Measurements from ENCODE around the gene RNU6-1. TPM values are rescaled to one million over a fixed set of nuclear protein-coding genes. Genes with fewer than 3 reads are reported as not detected.

RNU6-1 gene
- total and polyA plus RNA-seq, 2 donors (not counting 1 experiment from before 2014, with no cell fraction given) = not detected

GRCh38 chr15:67879440-67880129 is 39.7 kb upstream of the RNU6-1 start:
- DNase-seq (ENCODE audit: low read depth in 2 of 2) = no peak
- no peak overlapping the region for H3K27ac ChIP-seq (ENCODE audit: insufficient read depth, low read length)

GRCh38 chr15:67878712-67879206 is 38.9 kb upstream of the RNU6-1 start:
- TF ChIP-seq CTCF (conservative IDR thresholded peaks at IDR 0.05 in 1 of 2, IDR thresholded peaks at IDR 0.05 in 1 of 2; ENCODE audit: low read depth in 1 of 2, low read length in 2 of 2) (no peak), EZH2 (IDR thresholded peaks at IDR 0.05; ENCODE audit: low read length, missing control alignments) (no peak)
- no peaks in the 10 kb centered on the region for H3K4me1 ChIP-seq (ENCODE audit: control insufficient read depth, extremely low read depth, insufficient read depth, low read length)
- no peak overlapping the region for H3K4me3 ChIP-seq (replicated peaks in 1 of 4; ENCODE audit: control extremely low read depth in 1 of 4, insufficient read depth in 1 of 4, low read depth in 3 of 4, low read length in 4 of 4)
- H3K36me3 ChIP-seq (ENCODE audit: control insufficient read depth, insufficient read depth, low read length) = no peaks in the 10 kb centered on the region
- no peaks in the 10 kb centered on the region for H4K20me1 ChIP-seq (ENCODE audit: control insufficient read depth, extremely low read depth, insufficient read depth, low read length)
- no peak for DNase-seq (ENCODE audit: low read depth in 2 of 2)
- H3K27ac ChIP-seq (ENCODE audit: insufficient read depth, low read length) = no peak overlapping the region
- H3K4me2 ChIP-seq (ENCODE audit: extremely low read depth, insufficient read depth, low read length) = no peak overlapping the region
- H3K27me3 ChIP-seq (ENCODE audit: control insufficient read depth, insufficient read depth, low read length) = peaks cover 2% of the 10 kb centered on the region
- H3K9me3 ChIP-seq (ENCODE audit: control insufficient read depth, insufficient read depth, low read depth, low read length) = no peaks in the 10 kb centered on the region
- no peak overlapping the region for H2AFZ ChIP-seq (ENCODE audit: low read length)
- H3K9ac ChIP-seq (ENCODE audit: insufficient read depth, low read length) = no peak overlapping the region
- no peaks in the 10 kb centered on the region for H3K79me2 ChIP-seq (ENCODE audit: control insufficient read depth, insufficient read depth, low read length)

More at GRCh38 chr15:67879440-67880129, 39.7 kb upstream of the RNU6-1 start:
- Histone ChIP-seq H3K36me3 (ENCODE audit: control insufficient read depth, insufficient read depth, low read length) (no peaks in the 10 kb centered on the region), H3K9me3 (ENCODE audit: control insufficient read depth, insufficient read depth, low read depth, low read length) (no peaks in the 10 kb centered on the region), H3K79me2 (ENCODE audit: control insufficient read depth, insufficient read depth, low read length) (no peaks in the 10 kb centered on the region), H3K4me1 (ENCODE audit: control insufficient read depth, extremely low read depth, insufficient read depth, low read length) (no peaks in the 10 kb centered on the region), H4K20me1 (ENCODE audit: control insufficient read depth, extremely low read depth, insufficient read depth, low read length) (no peaks in the 10 kb centered on the region), H3K27me3 (ENCODE audit: control insufficient read depth, insufficient read depth, low read length) (peaks cover 2% of the 10 kb centered on the region), H3K4me3 (replicated peaks in 1 of 4; ENCODE audit: control extremely low read depth in 1 of 4, insufficient read depth in 1 of 4, low read depth in 3 of 4, low read length in 4 of 4) (no peak overlapping the region), H2AFZ (ENCODE audit: low read length) (no peak overlapping the region), H3K4me2 (ENCODE audit: extremely low read depth, insufficient read depth, low read length) (no peak overlapping the region), H3K9ac (ENCODE audit: insufficient read depth, low read length) (no peak overlapping the region)
- no peak for TF ChIP-seq CTCF (conservative IDR thresholded peaks at IDR 0.05 in 1 of 2, IDR thresholded peaks at IDR 0.05 in 1 of 2; ENCODE audit: low read depth in 1 of 2, low read length in 2 of 2)
- no peak for TF ChIP-seq EZH2 (IDR thresholded peaks at IDR 0.05; ENCODE audit: low read length, missing control alignments)

GRCh38 chr15:67873777-67874176 is 33.9 kb upstream of the RNU6-1 start:
- Histone ChIP-seq H3K9me3 (ENCODE audit: control insufficient read depth, insufficient read depth, low read depth, low read length) (no peaks in the 10 kb centered on the region), H3K36me3 (ENCODE audit: control insufficient read depth, insufficient read depth, low read length) (no peaks in the 10 kb centered on the region), H3K4me3 (replicated peaks in 1 of 4; ENCODE audit: control extremely low read depth in 1 of 4, insufficient read depth in 1 of 4, low read depth in 3 of 4, low read length in 4 of 4) (no peak overlapping the region), H3K9ac (ENCODE audit: insufficient read depth, low read length) (no peak overlapping the region), H3K79me2 (ENCODE audit: control insufficient read depth, insufficient read depth, low read length) (no peaks in the 10 kb centered on the region), H3K4me2 (ENCODE audit: extremely low read depth, insufficient read depth, low read length) (no peak overlapping the region), H3K27ac (ENCODE audit: insufficient read depth, low read length) (no peak overlapping the region), H3K4me1 (ENCODE audit: control insufficient read depth, extremely low read depth, insufficient read depth, low read length) (no peaks in the 10 kb centered on the region), H3K27me3 (ENCODE audit: control insufficient read depth, insufficient read depth, low read length) (no peaks in the 10 kb centered on the region), H2AFZ (ENCODE audit: low read length) (no peak overlapping the region), H4K20me1 (ENCODE audit: control insufficient read depth, extremely low read depth, insufficient read depth, low read length) (no peaks in the 10 kb centered on the region)
- no peak for DNase-seq (ENCODE audit: low read depth in 2 of 2)
- TF ChIP-seq CTCF (conservative IDR thresholded peaks at IDR 0.05 in 1 of 2, IDR thresholded peaks at IDR 0.05 in 1 of 2; ENCODE audit: low read depth in 1 of 2, low read length in 2 of 2) = no peak
- TF ChIP-seq EZH2 (IDR thresholded peaks at IDR 0.05; ENCODE audit: low read length, missing control alignments) = no peak

Measured in fibroblast of lung (primary cell).